Measurements from ENCODE around the gene RFC3. TPM values are rescaled to one million over a fixed set of nuclear protein-coding genes. Genes with fewer than 3 reads are reported as not detected.

RFC3 gene
- total RNA-seq, 1 donor from 2014 or later: 3.4 TPM

- TF ChIP-seq CTCF (IDR thresholded peaks at IDR 0.05; ENCODE audit: insufficient read depth, low read length, severe bottlenecking): no peak
- H3K4me3 ChIP-seq (ENCODE audit: low read depth, low read length): no peak overlapping the region
- no peaks in the 10 kb centered on the region for H3K27me3 ChIP-seq (ENCODE audit: control insufficient read depth, insufficient read depth, low read length)
- DNase-seq (ENCODE audit: low read depth) (peak; percentile 50), FAIRE-seq (peak; percentile 47)
- no peaks in the 10 kb centered on the region for H3K36me3 ChIP-seq (ENCODE audit: control insufficient read depth, insufficient read depth, low read length)
Measured at GRCh38 chr13:33863188-33863789, 45.3 kb downstream of the RFC3 start.

GRCh38 chr13:33865945-33866344, 48.0 kb downstream of the RFC3 start:
- Histone ChIP-seq H3K4me3 (ENCODE audit: low read depth, low read length) (no peak overlapping the region), H3K36me3 (ENCODE audit: control insufficient read depth, insufficient read depth, low read length) (no peaks in the 10 kb centered on the region), H3K27me3 (ENCODE audit: control insufficient read depth, insufficient read depth, low read length) (no peaks in the 10 kb centered on the region)
- TF ChIP-seq CTCF (IDR thresholded peaks at IDR 0.05; ENCODE audit: insufficient read depth, low read length, severe bottlenecking): no peak
- DNase-seq (ENCODE audit: low read depth): no peak
- FAIRE-seq: peak; percentile 72

- Histone ChIP-seq H3K4me3 (ENCODE audit: low read depth, low read length) (no peak overlapping the region), H3K27me3 (ENCODE audit: control insufficient read depth, insufficient read depth, low read length) (no peaks in the 10 kb centered on the region), H3K36me3 (ENCODE audit: control insufficient read depth, insufficient read depth, low read length) (no peaks in the 10 kb centered on the region)
- DNase-seq (ENCODE audit: low read depth) (no peak), FAIRE-seq (no peak)
- TF ChIP-seq CTCF (IDR thresholded peaks at IDR 0.05; ENCODE audit: insufficient read depth, low read length, severe bottlenecking): no peak
Measured at GRCh38 chr13:33867472-33867871, 49.5 kb downstream of the RFC3 start.

DNA sequence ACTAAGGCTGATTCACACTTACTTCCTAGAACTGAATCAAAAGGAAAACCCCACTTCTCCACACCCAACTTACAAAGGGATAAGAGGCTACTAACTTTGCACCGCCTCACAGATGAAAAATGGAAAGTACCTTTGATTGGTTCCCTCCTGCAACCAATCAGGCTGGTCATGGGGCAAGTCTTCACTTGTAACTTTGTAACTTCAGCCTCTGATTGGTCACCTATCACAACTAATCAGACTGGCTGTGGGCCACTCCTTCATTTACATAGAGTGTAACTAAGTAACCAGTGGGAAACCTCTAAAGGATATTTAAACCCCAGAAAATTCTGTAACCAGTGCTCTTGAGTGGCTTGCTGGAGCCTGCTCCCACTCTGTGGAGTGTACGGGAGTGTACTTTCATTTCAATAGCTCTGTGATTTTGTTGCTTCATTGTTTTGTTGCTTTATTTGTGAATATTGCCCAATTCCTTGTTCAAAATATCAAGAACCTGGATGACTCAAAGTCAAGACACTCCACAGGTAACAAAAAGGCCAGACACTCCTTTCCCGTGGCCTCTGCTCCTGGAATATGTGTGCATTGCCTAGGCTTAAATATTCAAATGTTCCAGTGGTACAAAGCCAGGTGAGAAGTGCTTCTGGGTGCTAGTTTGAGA, 50.5 kb downstream of the RFC3 start:
- no peak for TF ChIP-seq CTCF (IDR thresholded peaks at IDR 0.05; ENCODE audit: insufficient read depth, low read length, severe bottlenecking)
- DNase-seq (ENCODE audit: low read depth) (peak; percentile 60), FAIRE-seq (no peak)
- H3K27me3 ChIP-seq (ENCODE audit: control insufficient read depth, insufficient read depth, low read length): no peaks in the 10 kb centered on the region
- H3K4me3 ChIP-seq (ENCODE audit: low read depth, low read length): no peak overlapping the region
- no peaks in the 10 kb centered on the region for H3K36me3 ChIP-seq (ENCODE audit: control insufficient read depth, insufficient read depth, low read length)

GRCh38 chr13:33869005-33869404, 51.1 kb downstream of the RFC3 start:
- no peaks in the 10 kb centered on the region for H3K36me3 ChIP-seq (ENCODE audit: control insufficient read depth, insufficient read depth, low read length)
- H3K4me3 ChIP-seq (ENCODE audit: low read depth, low read length): no peak overlapping the region
- no peaks in the 10 kb centered on the region for H3K27me3 ChIP-seq (ENCODE audit: control insufficient read depth, insufficient read depth, low read length)
- no peak for DNase-seq (ENCODE audit: low read depth)
- no peak for TF ChIP-seq CTCF (IDR thresholded peaks at IDR 0.05; ENCODE audit: insufficient read depth, low read length, severe bottlenecking)
- no peak for FAIRE-seq
